Loucy (cell line): ENCODE data around the gene HOXB3.
A peak's percentile ranks its signal among the peaks of the same experiment; 100 is the strongest.

Experiments used
- H2AFZ ChIP-seq: fragments of 200-600 bp; sonication (generic); 2 replicates; pipeline ENCODE4 v1.6.0; 2016; ENCODE audit warnings: antibody characterized with exemption, mild to moderate bottlenecking, low read length, moderate library complexity
- H3F3A ChIP-seq: fragments of 200-600 bp; 2 replicates; pipeline ENCODE4 v1.6.0; 2016; ENCODE audit warnings: antibody characterized with exemption, low read depth, mild to moderate bottlenecking
- H3K27me3 ChIP-seq: fragments of 200-600 bp; sonication (generic); 2 replicates; pipeline ENCODE4 v1.6.1; 2014; ENCODE audit warnings: low read length, mild to moderate bottlenecking; ENCODE audit not compliant: insufficient read depth, poor library complexity, severe bottlenecking
- H3K36me3 ChIP-seq: fragments of 200-600 bp; sonication (generic); 2 replicates; pipeline ENCODE4 v1.6.1; 2016; ENCODE audit warnings: low read length; ENCODE audit not compliant: insufficient read depth
- H3K4me1 ChIP-seq: fragments of 200-600 bp; sonication (generic); 2 replicates; pipeline ENCODE4 v1.5.1; 2014; ENCODE audit warnings: low read length, mild to moderate bottlenecking; ENCODE audit not compliant: insufficient read depth, poor library complexity, severe bottlenecking
- H3K4me2 ChIP-seq: fragments of 200-600 bp; sonication (generic); 2 replicates; pipeline ENCODE4 v1.6.0; 2014; ENCODE audit warnings: antibody characterized with exemption, low read length, low read depth, mild to moderate bottlenecking; ENCODE audit not compliant: poor library complexity, severe bottlenecking
- H3K4me3 ChIP-seq: fragments of 200-600 bp; sonication (generic); 2 replicates; pipeline ENCODE4 v1.5.1; 2014; ENCODE audit warnings: low read length, mild to moderate bottlenecking, mixed read lengths; ENCODE audit not compliant: poor library complexity, severe bottlenecking
- H3K79me2 ChIP-seq: fragments of 200-600 bp; sonication (generic); 2 replicates; pipeline ENCODE4 v1.6.1; 2014; ENCODE audit warnings: low read length; ENCODE audit not compliant: insufficient read depth
- H3K9ac ChIP-seq: fragments of 200-600 bp; sonication (generic); 2 replicates; pipeline ENCODE4 v1.6.0; 2014; ENCODE audit warnings: mild to moderate bottlenecking, low read depth, low read length, moderate library complexity; ENCODE audit not compliant: poor library complexity, severe bottlenecking
- H3K9me2 ChIP-seq: fragments of 200-600 bp; sonication (generic); replicated peaks from 2 replicates; pipeline ENCODE4 v1.6.1; 2016; ENCODE audit warnings: low read depth, low read length, mixed read lengths
- H3K9me3 ChIP-seq: fragments of 200-600 bp; sonication (generic); 2 replicates; pipeline ENCODE4 v1.6.1; 2014; ENCODE audit warnings: mild to moderate bottlenecking, antibody characterized with exemption, low read length, low read depth; ENCODE audit not compliant: insufficient read depth
- H4K20me1 ChIP-seq: fragments of 200-600 bp; sonication (generic); 2 replicates; pipeline ENCODE4 v1.6.0; 2014; ENCODE audit warnings: antibody characterized with exemption, low read length, mild to moderate bottlenecking; ENCODE audit not compliant: insufficient read depth, poor library complexity, severe bottlenecking
- EZH2phosphoT487 ChIP-seq: fragments of 200-600 bp; IDR thresholded peaks from 2 replicates; pipeline ENCODE4 v1.6.1; 2018; ENCODE audit warnings: antibody characterized with exemption, mild to moderate bottlenecking, moderate library complexity, borderline replicate concordance
- TF ChIP-seq, protein P1 (sequence below): fragments of 200-600 bp; sonication (generic); conservative IDR thresholded peaks from 2 replicates; pipeline ENCODE4 v1.5.1; 2014; ENCODE audit warnings: mild to moderate bottlenecking, antibody characterized with exemption, low read length

HOXB3 gene

GRCh38 chr17:48618256-48618896 lies 28.3 kb upstream of the HOXB3 start:
- H2AFZ ChIP-seq: no peak overlapping the region

GRCh38 chr17:48617471-48618255 lies 27.6 kb upstream of the HOXB3 start:
- H3K79me2 ChIP-seq: peaks cover 97% of the 10 kb centered on the region
- peaks cover 9% of the 10 kb centered on the region for H4K20me1 ChIP-seq
- peaks cover 8% of the 10 kb centered on the region; the same call in 1 of the 2 replicates for H3F3A ChIP-seq
- peaks cover 41% of the 10 kb centered on the region for H3K4me1 ChIP-seq
- H3K9me3 ChIP-seq: no peaks in the 10 kb centered on the region
- peaks cover 23% of the 10 kb centered on the region for H3K27me3 ChIP-seq
- peak overlapping the region; percentile 100 for H3K9ac ChIP-seq
- H3K4me2 ChIP-seq: peak overlapping the region; percentile 98
- H3K4me3 ChIP-seq: peak overlapping the region; percentile 89
- H3K9me2 ChIP-seq: no peaks in the 10 kb centered on the region
- no peak overlapping the region for H2AFZ ChIP-seq
- H3K36me3 ChIP-seq: peaks cover 8% of the 10 kb centered on the region; the same call in 1 of the 2 replicates
- TF ChIP-seq, protein P1, sequence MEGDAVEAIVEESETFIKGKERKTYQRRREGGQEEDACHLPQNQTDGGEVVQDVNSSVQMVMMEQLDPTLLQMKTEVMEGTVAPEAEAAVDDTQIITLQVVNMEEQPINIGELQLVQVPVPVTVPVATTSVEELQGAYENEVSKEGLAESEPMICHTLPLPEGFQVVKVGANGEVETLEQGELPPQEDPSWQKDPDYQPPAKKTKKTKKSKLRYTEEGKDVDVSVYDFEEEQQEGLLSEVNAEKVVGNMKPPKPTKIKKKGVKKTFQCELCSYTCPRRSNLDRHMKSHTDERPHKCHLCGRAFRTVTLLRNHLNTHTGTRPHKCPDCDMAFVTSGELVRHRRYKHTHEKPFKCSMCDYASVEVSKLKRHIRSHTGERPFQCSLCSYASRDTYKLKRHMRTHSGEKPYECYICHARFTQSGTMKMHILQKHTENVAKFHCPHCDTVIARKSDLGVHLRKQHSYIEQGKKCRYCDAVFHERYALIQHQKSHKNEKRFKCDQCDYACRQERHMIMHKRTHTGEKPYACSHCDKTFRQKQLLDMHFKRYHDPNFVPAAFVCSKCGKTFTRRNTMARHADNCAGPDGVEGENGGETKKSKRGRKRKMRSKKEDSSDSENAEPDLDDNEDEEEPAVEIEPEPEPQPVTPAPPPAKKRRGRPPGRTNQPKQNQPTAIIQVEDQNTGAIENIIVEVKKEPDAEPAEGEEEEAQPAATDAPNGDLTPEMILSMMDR: no peak
- no peak for TF ChIP-seq EZH2phosphoT487

More at GRCh38 chr17:48618256-48618896, 28.3 kb upstream of the HOXB3 start:
- Histone ChIP-seq H3K4me2 (peak overlapping the region; percentile 98), H3K9me2 (no peaks in the 10 kb centered on the region), H3K79me2 (peaks cover 97% of the 10 kb centered on the region), H3K27me3 (peaks cover 23% of the 10 kb centered on the region), H3K4me3 (peak overlapping the region; percentile 89), H3F3A (peaks cover 8% of the 10 kb centered on the region; the same call in 1 of the 2 replicates), H3K4me1 (peaks cover 47% of the 10 kb centered on the region), H3K9ac (peak overlapping the region; percentile 100), H4K20me1 (peaks cover 9% of the 10 kb centered on the region), H3K36me3 (peaks cover 8% of the 10 kb centered on the region; the same call in 1 of the 2 replicates), H3K9me3 (no peaks in the 10 kb centered on the region)
- TF ChIP-seq EZH2phosphoT487: no peak
- TF ChIP-seq, protein P1: peak; percentile 95

DNA sequence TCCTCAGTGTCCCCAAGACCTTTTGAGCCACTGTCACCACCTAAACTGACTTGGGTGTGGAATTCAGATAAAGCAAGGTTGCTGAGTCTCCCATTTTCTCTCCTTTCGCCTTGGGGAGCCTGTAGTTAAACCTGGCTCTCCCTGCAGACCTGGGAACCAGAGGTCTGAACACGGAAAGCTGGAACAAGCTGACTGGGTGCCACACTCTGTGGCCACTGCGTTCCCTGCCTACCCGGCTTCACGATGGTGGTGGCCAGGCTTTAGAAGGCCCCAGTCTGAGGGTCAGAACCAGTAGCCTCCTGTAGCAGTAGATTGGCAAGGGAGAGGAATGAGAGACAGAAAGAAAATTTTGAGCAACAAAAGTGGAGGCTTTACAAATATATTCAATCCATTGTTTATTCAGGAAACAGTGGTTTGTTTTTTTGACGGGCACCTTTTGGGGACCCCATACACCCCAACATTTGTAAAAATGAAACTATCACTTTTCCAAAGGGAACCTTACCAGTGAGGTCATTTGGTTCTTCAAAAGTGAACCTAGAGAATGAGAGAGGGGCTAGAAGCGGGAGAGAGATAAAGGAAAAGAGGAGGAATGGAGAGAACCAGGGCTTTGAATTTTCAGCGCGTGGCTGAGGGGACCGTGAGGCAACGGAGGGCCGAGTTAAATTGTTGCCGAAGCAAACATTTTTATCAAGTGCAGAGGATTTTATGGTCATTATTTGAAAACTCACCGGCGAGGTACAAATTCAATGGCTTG lies 26.9 kb upstream of the HOXB3 start:
- Histone ChIP-seq H3K27me3 (peaks cover 21% of the 10 kb centered on the region), H3K9ac (peak overlapping the region; percentile 100), H3K9me3 (no peaks in the 10 kb centered on the region), H3K4me1 (peaks cover 35% of the 10 kb centered on the region), H3K36me3 (peaks cover under 1% of the 10 kb centered on the region; the same call in 1 of the 2 replicates), H3K4me3 (peak overlapping the region; percentile 89), H3K9me2 (no peaks in the 10 kb centered on the region), H3F3A (peaks cover 8% of the 10 kb centered on the region; the same call in 1 of the 2 replicates), H4K20me1 (peaks cover 9% of the 10 kb centered on the region), H3K79me2 (peaks cover 97% of the 10 kb centered on the region), H2AFZ (no peak overlapping the region), H3K4me2 (peak overlapping the region; percentile 98)
- TF ChIP-seq, protein P1: no peak
- no peak for TF ChIP-seq EZH2phosphoT487
